GM15510 (cell line): ENCODE data around the gene ARMC5.

Experiments
- POLR2A ChIP-seq: IDR thresholded peaks from 3 replicates; pipeline ENCODE4 v1.6.1; 2011; ENCODE audit warnings: borderline replicate concordance; ENCODE audit not compliant: insufficient read length; ENCODE audit errors: extremely low read depth

ARMC5 gene

DNA sequence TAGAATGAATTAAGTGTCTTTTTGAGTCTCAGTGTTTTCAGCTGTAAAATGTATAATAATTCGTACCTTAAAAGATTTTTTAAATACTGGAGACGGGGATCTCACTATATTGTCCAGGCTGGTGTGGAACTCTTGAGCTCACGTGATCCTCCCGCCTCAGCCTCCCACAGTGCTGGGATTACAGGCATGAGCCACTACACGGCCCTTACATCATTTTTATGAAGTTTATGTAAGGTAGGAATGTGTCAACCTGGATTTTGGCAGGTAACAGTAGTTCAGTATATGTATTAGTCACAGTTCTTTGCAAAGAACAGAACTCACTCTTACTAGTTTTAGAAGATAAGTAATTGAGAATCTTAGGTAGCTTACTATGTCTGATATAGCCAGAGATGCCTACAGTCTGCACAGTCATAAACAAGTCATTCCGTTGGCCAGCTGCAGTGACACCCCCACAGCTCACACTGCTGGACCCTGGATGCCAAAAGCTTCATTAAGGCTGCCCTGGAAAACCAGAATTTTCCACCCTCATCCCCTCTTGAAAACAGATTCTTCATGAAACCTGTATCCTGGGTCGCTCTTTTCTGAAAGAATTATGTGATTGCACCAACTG is 30.6 kb upstream of the ARMC5 start:
- no peak for TF ChIP-seq POLR2A

DNA sequence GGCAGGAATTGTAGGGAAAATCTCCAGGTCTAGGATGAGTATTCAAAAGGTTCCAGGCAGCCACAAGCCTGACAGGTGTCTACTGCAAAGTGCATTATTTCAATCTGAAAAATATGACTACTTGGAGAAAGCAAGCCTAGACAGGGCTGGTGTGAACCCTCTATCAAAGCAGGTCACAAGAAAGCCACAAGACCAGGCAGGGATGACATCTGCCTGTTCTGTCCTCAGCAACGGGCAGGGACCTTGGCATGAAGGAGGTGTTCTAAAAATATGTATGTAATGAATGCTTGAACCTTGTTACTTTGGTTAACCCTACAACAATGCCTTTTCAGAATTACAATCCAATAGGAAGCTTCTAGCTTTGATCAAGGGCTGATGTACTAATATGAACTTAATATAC is 30.0 kb upstream of the ARMC5 start:
- TF ChIP-seq POLR2A: no peak

DNA sequence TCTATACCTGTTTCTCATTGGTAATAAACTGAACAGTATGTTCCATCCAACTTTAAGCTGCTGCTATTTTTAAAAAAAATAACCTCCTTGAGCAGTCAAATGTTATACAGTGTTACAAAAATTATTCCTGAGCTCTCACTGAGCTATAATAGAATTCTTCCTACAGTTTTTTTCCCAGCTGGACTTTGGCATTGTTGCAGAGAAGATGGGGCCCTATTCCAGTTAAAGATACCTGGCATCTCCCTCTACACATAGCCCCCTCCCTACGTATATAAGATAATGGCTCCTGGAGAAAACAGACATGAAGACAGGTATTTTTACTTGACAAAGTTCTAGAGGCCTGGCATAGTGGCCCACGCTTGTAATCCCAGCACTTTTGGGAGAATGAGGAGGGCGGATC is 29.5 kb upstream of the ARMC5 start:
- TF ChIP-seq POLR2A: no peak

DNA sequence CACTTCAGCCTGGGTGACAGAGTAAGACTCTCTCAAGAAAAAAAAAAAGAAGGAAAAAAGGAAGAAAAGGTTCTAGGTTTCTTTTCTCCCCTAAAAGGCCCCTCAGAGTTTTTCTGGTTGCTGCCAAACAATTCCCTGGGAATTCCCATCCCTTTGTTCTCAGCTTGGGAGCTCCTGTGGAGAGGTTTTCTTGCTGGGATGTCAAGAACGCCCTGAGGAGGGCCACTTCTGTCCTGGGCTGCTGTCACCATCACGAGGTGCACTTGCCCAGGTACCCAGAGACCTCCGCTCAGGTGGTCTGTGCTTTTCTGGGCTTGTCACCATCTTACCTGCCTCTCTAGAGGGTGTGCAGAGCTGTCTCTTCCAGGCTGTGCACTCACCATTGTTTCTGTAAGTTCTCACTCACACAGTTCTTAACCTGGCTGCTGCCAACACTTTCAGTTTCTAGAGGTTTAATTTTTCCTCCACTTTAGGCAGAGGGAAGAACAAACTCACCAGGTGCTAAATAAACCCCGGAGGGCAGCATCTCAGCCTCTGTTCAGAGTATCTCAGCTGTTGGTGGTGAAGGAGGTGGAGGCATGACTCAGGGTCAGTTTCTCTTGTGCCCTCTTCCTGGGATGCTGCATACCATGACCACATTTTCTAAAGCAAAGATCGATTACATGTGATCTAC is 28.8 kb upstream of the ARMC5 start:
- no peak for TF ChIP-seq POLR2A

DNA sequence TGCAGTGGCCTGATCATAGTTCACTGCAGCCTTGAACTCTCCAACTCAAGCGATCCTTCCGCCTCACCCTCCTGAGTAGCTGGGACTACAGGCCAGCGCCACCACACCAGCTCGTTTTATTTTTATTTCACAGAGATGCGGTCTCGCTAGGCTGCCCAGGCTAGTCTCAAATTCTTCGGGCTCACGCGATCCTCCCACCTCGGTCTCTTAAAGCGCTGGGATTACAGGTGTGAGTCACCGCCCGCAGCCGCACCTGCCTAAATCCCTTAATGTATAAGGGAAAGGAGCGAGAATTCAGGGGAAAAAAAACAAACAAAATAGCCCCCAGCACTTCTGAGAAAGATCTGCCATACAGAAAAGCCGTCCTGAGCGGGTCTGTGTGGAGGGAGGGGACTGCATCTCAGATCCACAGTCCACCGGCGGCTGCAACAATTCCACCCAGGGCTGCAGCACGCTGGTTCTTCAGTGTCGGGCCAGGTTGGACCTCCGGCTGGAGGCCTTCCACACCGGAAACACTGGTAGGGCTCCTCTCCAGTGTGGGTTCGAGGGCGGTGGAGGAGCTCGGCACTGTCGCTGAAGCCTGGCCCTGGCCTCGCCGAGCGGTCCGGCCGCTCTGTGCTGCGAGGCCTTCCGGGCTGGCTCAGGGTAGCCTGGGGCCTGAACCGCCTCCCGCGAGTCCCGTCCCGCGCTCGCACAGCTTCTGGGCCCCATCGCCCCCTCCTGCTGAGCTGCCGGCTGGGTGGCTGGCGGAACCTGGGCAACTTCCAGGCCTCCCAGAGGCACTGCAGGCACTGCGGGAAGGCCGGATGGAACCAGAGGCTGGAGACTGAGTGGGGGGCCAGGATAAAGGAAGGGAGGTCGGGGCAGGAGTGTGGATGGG is 23.7 kb upstream of the ARMC5 start:
- no peak for TF ChIP-seq POLR2A

DNA sequence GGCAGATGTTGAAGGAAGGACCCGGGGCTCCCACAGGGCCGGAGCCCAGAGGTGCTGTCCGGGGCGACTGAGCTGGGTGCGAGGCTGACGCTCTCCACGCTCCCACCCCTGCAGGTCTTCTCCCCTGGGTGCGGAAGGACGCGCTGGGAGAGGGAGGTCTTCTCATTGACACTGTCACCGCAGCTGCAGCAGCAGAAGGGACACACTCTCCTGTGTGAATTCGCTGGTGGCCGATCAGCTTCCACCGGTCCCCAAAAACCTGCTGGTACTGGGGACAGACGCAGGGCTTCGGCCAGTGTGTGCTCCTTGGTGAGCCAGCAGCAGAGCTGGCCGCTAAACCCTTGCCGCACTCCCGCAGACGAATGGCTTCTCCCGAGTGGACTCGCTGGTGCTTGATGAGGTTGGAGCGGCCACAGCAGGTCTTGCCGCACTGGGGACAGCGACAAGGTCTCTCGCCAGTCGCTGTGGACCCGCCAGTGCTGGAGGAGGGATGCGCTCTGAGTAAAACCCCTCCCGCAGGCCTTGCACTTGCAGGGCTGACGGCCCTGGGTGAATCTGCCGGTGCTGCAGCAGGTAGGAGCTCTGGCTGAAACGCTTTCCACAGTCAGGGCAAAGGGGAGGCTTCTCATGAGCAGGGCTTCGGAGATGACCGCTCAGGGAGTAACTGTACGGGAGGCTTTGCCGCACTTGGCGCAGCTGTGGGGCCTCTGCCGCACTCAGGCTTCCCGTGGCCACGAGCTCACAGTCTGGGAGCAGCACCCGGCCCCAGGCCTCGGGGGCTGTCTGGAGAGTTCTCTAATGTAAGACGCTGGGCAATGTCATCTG is 22.9 kb upstream of the ARMC5 start:
- no peak for TF ChIP-seq POLR2A

DNA sequence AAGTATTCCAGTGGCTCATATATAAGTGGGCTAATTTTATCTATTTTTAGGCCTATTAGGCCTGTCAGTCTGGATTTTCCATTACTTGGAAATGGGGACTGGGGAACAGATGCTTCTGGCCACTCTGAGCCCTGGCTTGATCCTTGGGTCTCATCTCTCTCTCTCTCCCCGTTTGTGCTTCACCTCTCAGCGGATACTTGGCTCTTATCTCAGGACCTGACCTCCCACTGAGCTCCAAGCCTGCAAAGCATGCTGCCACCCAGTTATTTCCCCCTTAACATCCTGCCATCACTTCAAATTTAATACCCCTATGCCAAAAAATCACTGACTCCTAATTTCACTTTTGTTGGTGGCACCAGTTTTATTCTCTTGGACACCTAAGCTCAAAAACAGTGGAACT is 20.9 kb upstream of the ARMC5 start:
- no peak for TF ChIP-seq POLR2A

DNA sequence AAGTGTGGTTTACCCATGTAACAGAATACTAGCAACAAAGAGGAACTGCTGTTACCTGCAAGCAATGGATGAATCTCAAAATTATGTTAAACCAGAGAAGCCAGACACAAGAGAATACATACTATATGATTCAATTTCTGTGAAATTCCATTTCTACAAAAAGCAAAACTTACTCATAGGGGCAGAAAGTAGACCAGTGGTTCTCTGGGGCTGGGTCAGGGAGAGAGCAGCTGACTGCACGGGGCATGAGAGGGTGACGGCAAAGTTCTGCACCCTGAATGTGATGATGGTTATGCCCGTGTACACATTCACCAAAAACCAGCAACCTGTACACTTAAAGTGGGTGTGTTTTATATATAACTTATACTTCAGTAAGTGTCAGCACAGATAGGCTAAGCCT is 19.8 kb upstream of the ARMC5 start:
- TF ChIP-seq POLR2A: no peak

DNA sequence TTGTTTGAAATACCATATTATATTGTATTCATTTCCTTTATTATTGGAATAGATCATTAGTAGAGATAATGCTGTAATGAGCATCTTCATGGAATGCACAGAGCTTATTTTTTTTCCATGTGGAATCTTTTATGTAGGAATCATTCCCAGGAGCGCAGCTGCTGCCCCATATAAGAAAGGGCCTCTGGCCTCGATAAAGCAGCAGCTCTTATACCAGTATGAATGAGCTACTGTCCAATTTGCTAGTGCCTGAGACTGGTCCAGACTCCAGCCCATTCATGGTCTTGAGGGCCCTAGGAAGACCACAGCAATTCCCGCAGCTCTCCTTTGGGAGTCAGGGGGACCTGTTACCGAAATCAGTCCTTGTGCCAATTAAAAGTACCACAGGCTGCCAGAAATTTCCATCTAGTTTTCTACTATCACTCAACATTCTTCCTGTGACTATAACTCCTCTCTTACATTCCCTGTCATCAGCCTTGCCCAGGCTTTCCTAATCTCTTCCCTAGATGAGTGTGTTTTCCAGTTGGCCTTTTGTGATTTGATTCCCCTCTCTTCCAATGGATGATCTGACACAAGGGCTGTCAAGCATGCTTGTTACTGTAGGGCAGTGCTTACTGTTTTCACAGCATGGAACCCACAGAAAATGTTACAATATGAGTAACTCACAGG is 18.7 kb upstream of the ARMC5 start:
- TF ChIP-seq POLR2A: no peak

DNA sequence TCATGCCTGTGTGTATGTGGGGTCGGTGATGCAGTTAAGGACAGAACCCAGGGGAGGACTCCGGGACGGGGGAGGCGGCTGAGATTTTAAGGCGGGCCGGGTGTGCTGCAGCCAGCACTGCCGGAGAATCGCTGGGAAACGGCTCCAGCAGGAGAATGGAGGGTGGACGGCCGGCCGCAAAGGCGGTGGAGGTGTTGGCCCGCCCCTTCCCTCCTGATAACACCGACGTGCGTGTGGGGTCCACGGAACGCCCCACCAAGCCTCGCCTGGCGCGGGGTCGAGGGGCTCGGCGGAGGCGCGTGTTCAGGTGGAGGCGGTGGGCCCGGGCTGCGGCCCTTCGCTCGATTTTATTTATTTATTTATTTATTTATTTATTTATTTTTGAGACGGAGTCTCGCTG is 17.3 kb upstream of the ARMC5 start:
- no peak for TF ChIP-seq POLR2A

DNA sequence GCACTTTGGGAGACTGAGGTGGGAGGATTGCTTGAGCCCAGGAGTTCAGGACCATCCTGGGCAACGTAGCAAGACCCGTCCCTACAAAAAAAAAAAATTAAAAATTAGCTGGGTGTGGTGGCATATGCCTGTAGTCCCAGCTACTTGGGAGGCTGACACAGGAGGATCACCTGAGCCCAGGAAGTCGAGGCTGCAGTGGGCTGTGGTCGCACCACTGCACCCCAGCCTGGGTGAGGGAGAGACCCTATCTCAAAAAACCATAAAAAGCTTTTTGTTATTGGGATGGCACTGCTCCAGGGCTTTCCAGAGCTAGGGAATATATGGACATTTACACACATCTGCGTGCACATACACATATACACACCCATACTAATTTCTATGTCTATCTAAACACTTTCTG is 8.1 kb upstream of the ARMC5 start:
- no peak for TF ChIP-seq POLR2A

DNA sequence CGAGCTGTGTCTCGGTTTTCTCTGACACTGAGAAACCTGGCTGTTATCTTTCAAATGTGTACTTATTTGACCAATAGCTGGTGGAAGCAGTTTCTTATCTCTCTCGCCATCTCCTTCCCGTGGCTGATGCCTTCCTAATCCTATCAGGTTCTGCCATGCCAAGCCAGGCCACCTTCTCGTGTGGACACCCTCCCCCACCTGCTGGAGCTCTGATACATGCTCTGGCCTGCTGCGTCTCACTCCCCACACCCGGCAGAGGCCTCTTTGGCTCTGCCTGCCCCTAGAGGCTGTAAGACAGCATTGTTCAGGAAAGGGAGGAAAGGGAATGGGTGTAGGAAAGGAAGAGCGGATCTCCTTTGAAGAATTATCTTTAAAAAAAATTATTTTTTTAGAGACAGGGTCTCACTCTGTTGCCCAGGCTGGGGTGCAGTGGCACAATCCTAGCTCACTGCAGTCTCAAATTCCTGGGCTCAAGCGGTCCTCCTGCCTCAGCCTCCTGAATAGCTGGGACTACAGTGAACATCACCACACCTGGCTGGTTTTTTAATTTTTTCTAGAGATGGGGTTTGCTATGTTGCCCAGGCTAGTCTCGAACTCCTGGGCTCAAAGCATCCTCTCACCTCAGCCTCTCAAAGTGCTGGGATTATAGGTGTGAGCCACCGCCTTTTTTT is 7.5 kb upstream of the ARMC5 start:
- TF ChIP-seq POLR2A: no peak

DNA sequence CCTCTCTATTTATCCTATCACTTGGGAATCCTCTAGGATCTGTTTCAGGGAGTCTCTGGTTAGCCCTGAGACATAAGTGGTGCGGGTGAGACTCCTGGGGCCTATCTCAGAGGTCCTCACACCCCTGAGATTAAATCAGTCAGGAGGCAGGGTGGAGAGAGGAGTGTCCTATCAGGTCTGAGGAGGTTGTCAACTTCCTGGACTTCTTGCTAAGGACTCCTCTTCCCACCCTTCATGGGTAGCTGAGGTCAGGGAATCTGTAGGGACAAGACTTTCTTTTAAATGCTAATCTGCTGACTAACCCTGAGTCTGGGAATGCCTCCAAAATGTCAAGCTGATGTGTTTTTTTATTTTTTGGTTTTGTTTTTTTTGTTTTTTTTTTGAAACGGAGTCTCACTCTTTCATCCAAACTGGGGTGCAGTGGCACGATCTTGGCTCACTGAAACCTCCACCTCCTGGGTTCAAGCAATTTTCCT is 6.6 kb upstream of the ARMC5 start:
- TF ChIP-seq POLR2A: no peak

DNA sequence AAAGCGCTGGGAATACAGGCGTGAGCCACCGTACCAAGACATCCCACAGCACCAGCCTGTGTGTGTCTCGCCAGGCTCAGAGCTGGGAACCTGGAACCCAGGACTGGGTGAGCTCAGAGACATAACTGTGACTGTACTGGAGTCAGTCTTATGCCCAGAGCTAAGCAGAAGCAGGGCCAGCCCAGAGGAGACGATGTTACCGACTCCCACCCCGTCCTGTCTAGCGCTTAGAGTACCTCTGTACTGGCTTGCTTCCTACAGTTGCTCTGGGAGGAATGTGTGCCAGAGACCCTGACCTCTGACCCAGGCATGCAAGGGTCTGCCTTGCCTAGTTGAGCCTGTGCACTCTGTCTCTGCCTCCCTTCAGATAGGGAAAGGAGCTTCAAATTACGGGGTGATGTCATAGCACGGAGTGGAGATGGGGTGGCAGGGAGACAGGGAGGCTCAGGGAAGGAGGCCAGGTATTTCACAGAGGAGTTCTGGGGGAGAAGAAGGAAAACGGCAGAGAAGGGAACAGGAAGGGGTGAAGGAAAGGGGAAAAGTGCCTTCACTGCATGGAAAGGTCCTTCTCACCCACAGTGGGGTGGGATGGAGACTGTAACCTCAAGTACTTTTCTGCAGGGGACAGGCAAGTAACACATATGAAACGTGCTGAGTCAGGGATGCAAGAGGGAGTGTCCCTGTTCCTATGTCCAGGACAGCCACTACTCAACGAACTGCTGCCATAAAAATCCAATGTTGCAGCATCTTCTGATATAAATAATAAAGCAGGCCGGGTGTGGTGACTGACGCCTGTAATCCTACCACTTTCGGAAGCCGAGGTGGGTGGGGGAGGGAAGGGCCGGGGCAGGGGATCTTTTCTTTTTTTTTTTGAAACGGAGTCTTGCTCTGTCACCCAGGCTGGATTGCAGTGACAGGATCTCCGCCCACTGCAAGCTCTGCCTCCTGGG is 5.8 kb upstream of the ARMC5 start:
- no peak for TF ChIP-seq POLR2A
